K562 treated with DMSO at 1 percent for 48 hours (cell line): Measurements from ENCODE around the gene IKBKG. TPM values are rescaled to one million over a fixed set of nuclear protein-coding genes. Genes with fewer than 3 reads are reported as not detected.

Experiments
- total RNA-seq: library from RNA; unstranded; fragments of 300-600 nt; gene quantifications from 2 replicates; pipeline ENCODE4 v1.2.3, GENCODE V29; 2022; ENCODE audit warnings: low replicate concordance; ENCODE audit errors: extremely low read depth

Gene IKBKG
- total RNA-seq, result 340 TPM in 1 of 2 replicates, not detected in the other

GRCh38 chrX:154547245-154548027 lies at the start of gene IKBKG:
TSS of gene IKBKG (plus strand) at chrX:154547620. CDS start at chrX:154552003, 4,383 bp downstream.

GRCh38 chrX:154515966-154516655 lies 31.3 kb upstream of the IKBKG start, which contains the start of gene FAM3A:
TSS of gene FAM3A (minus strand) at chrX:154516232. CDS start at chrX:154515772, 460 bp downstream.

GRCh38 chrX:154546354-154547244 lies 821 bp upstream of the IKBKG start, which contains the start of gene G6PD:
TSS of gene G6PD (minus strand) at chrX:154546846. CDS start at chrX:154546155, 691 bp downstream.

GRCh38 chrX:154584585-154585183 lies 37.3 kb downstream of the IKBKG start, which contains the start of gene CTAG1A:
TSS of gene CTAG1A (plus strand) at chrX:154585133. CDS start at chrX:154585207, 74 bp downstream.

Other genes starting within 250 kb of the IKBKG start
- gene FLNA, start 173.0 kb upstream of the IKBKG start, total RNA-seq, result 349 TPM in 1 of 2 replicates, not detected in the other
- not detected in 2 replicates for gene EMD, start 168.3 kb upstream of the IKBKG start, total RNA-seq
- 7,940 and 9,888 TPM in 2 replicates for gene RPL10, start 149.2 kb upstream of the IKBKG start, total RNA-seq
- gene DNASE1L1, start 138.4 kb upstream of the IKBKG start, total RNA-seq, result not detected in 2 replicates
- not detected in 2 replicates for gene TAFAZZIN, start 136.1 kb upstream of the IKBKG start, total RNA-seq
- 191 TPM in 1 of 2 replicates, not detected in the other for gene ATP6AP1, start 118.9 kb upstream of the IKBKG start, total RNA-seq
- not detected in 2 replicates for gene GDI1, start 110.5 kb upstream of the IKBKG start, total RNA-seq
- 772 TPM in 1 of 2 replicates, not detected in the other for gene FAM50A, start 103.5 kb upstream of the IKBKG start, total RNA-seq
- gene PLXNA3, start 89.3 kb upstream of the IKBKG start, total RNA-seq, result not detected in 2 replicates
- 555 TPM in 1 of 2 replicates, not detected in the other for gene LAGE3, start 68.3 kb upstream of the IKBKG start, total RNA-seq
- not detected in 2 replicates for gene UBL4A, start 61.0 kb upstream of the IKBKG start, total RNA-seq
- not detected in 2 replicates for gene SLC10A3, start 57.0 kb upstream of the IKBKG start, total RNA-seq
- gene FAM3A, start 31.4 kb upstream of the IKBKG start, total RNA-seq, result not detected in 2 replicates
- 530 TPM in 1 of 2 replicates, not detected in the other for gene G6PD, start 774 bp upstream of the IKBKG start, total RNA-seq
- not detected in 2 replicates for gene CTAG1A, start 37.5 kb downstream of the IKBKG start, total RNA-seq
- not detected in 2 replicates for gene CTAG1B, start 71.7 kb downstream of the IKBKG start, total RNA-seq
- not detected in 2 replicates for gene CTAG2, start 106.0 kb downstream of the IKBKG start, total RNA-seq
- not detected in 2 replicates for gene GAB3, start 203.5 kb downstream of the IKBKG start, total RNA-seq
- gene DKC1, start 215.2 kb downstream of the IKBKG start, total RNA-seq, result not detected in 2 replicates